GM10266 (cell line): ENCODE measurements around the gene SRGAP3.

Experiments used
- DNase-seq: peaks from one replicate; pipeline ENCODE4 v3.0.0; 2012; ENCODE audit errors: extremely low spot score
- CTCF ChIP-seq: IDR thresholded peaks from 2 replicates; pipeline ENCODE4 v1.5.1; 2012; ENCODE audit warnings: mild to moderate bottlenecking, low read depth; ENCODE audit not compliant: control insufficient read depth, insufficient read depth; ENCODE audit errors: missing control alignments

SRGAP3 gene

GRCh38 chr3:9254764-9255163 is 5.3 kb upstream of the SRGAP3 start:
- DNase-seq: no peak
- TF ChIP-seq CTCF: no peak

- no peak for DNase-seq
- no peak for TF ChIP-seq CTCF
Measured at GRCh38 chr3:9253327-9253726, 3.9 kb upstream of the SRGAP3 start.

- DNase-seq: no peak
- TF ChIP-seq CTCF: no peak
Measured at GRCh38 chr3:9251055-9251786, 1.8 kb upstream of the SRGAP3 start.

GRCh38 chr3:9250236-9250635 is 790 bp upstream of the SRGAP3 start:
- no peak for DNase-seq
- peak; percentile 14 for TF ChIP-seq CTCF

GRCh38 chr3:9248522-9249271 is 749 bp downstream of the SRGAP3 start:
- TF ChIP-seq CTCF: no peak
- DNase-seq: no peak

GRCh38 chr3:9247941-9248521 is 1.4 kb downstream of the SRGAP3 start:
- no peak for DNase-seq
- no peak for TF ChIP-seq CTCF
